ENCODE data around the gene UBE2G1.
"Not testable (repeated sequence)": the region's sequence is repeated elsewhere in the genome, so short reads cannot be mapped to it uniquely, and the experiment has no call there.

UBE2G1 gene

DNA sequence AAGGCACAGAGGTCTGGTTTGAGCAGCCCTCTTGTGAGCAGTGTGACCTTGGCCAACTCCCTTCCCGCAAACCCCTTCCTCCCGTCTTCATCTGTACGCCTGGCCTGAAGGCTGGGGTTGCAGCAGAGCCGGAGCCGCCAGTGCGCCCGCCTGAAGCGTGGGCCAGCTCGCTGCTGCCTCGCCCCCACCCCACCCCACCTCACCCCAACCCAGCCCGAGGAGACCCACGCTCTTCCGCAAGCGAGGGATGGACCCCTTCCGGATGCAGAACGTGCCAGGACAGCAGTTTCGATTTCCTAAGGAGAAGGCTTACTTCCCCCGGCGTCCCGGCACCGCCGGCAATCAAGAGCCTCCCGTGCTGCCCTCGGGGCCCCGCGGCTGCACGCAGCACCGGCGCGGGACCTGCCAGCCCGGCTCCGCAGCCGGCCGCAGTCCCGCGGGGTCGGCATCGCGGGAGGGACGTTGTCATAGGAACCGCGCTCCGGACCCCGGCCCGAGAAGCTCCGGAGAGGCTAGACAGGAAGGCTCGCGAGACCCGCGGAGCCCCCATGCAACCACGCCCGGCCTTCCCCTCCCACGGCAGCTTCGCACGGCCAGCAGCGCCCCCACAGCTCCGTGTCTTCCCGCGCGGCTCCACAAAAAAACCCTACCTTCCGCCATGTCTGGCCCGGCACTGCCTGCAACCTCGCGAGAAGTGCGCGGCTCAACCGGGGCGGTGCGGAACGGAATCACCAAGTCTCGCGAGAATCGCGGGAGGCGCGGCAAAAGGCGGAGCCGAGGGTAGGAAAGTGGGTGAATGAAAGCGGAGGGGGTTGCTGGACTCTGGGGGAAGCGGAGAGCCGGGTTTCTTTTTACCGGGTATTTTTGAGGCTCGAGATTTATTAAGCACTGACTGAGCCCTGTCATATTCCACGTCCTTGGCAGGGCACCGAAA lies 102.9 kb downstream of the UBE2G1 start, which contains the start of gene ANKFY1:
Gene ANKFY1 (minus strand): TSS at position 698 of the 934 bp plus-strand sequence. CDS start 38 bp downstream, at position 660.
- DNase-seq (ENCODE audit: low read depth) = peak; percentile 93
- H3K4me3 ChIP-seq (ENCODE audit: low read length) = peak within 1 kb of the TSS; percentile 84
- TF ChIP-seq CTCF (IDR thresholded peaks at IDR 0.05; ENCODE audit: insufficient read depth, low read depth, low read length, missing control alignments) = no peak

- DNase-seq (ENCODE audit: low read depth) = no peak
- H3K4me3 ChIP-seq (ENCODE audit: low read length) = peak overlapping the region; percentile 84
Measured at GRCh38 chr17:4262703-4263102, 103.8 kb downstream of the UBE2G1 start.

DNA sequence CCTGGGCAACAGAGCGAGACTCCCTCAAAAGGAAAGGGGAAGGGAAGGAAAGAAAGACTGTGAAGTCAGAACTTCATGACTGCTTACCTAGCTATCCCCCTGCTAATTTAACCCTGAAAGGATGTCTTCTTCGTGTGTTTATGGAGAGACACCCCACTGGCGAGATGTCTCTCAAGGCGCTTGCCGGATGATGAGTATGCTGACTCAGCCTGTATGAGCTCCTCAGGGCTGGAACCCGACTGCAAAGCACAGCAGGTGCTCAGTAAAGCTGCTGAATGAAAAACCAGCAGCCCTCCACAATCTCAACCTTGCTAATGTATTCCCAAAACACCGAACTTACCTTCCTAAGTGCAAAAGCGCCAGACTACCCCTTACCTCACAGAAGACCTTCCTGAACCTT lies 105.0 kb downstream of the UBE2G1 start:
- DNase-seq (ENCODE audit: low read depth) = no peak
- no peak overlapping the region for H3K4me3 ChIP-seq (ENCODE audit: low read length)
- TF ChIP-seq CTCF (IDR thresholded peaks at IDR 0.05; ENCODE audit: insufficient read depth, low read depth, low read length, missing control alignments) = no peak

More at GRCh38 chr17:4262703-4263102, 103.8 kb downstream of the UBE2G1 start:
- TF ChIP-seq CTCF (IDR thresholded peaks at IDR 0.05; ENCODE audit: insufficient read depth, low read depth, low read length, missing control alignments) = no peak

GRCh38 chr17:4258867-4259266 lies 107.6 kb downstream of the UBE2G1 start:
- no peak for DNase-seq (ENCODE audit: low read depth)
- no peak overlapping the region for H3K4me3 ChIP-seq (ENCODE audit: low read length)
- no peak for TF ChIP-seq CTCF (IDR thresholded peaks at IDR 0.05; ENCODE audit: insufficient read depth, low read depth, low read length, missing control alignments)

DNA sequence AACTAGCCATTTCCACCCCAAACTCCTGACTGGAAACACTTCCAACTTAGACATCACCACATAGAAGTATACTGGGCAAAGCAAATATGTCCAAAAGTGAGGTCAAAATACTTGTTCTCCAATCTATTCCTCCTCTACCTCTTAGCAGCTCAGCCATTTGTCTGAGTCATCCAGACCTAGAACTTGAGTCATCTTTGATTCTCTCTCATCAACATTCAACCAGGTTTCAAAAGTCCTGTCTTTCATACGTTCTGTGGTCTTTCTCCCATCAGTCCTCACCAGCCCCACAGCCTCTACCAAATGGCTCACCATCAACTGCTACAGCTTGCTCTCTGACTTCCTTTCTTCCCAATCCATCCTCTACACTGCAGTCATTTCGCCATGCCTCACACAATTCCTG lies 109.5 kb downstream of the UBE2G1 start:
- no peak for TF ChIP-seq CTCF (IDR thresholded peaks at IDR 0.05; ENCODE audit: insufficient read depth, low read depth, low read length, missing control alignments)
- DNase-seq (ENCODE audit: low read depth) = peak; percentile 63

DNA sequence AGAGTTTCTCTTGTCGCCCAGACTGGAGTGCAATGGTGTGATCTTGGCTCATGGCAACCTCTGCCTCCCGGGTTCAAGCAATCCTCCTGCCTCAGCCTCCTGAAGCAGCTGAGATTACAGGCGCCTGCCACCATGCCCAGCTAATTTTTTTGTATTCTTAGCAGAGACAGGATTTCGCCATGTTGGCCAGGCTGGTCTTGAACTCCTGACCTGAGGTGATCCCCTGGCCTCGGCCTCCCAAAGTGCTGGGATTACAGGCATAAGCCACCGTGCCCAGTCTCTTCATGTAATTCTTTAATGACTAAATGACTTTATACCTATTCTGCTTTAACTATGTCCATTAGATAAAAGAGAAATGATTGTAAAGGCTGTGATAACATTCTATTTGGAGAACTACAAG lies 111.2 kb downstream of the UBE2G1 start:
- not testable (repeated sequence) for H3K4me3 ChIP-seq (ENCODE audit: low read length); DNase-seq (ENCODE audit: low read depth)

More for the DNA sequence above, 109.5 kb downstream of the UBE2G1 start:
- H3K4me3 ChIP-seq (ENCODE audit: low read length) = no peak overlapping the region

DNA sequence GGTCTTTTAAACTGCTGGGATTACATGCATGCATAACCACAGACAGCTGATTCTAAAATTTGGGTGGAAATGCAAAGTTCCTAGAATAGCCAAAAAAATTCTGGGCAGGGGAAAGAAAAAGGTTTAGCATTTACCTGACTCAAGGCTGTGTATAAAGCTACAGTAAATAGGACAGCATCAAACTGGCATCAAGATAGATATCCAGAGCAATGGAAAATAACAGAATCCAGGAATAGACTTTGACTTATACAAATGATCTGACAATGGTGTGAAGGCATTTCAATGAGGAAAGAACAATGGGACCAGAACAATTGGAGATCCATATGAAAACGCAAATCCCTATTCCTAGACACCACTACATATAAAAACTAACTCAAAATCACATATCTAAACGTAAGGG lies 115.6 kb downstream of the UBE2G1 start:
- no peak for DNase-seq (ENCODE audit: low read depth)
- no peak for TF ChIP-seq CTCF (IDR thresholded peaks at IDR 0.05; ENCODE audit: insufficient read depth, low read depth, low read length, missing control alignments)
- no peak overlapping the region for H3K4me3 ChIP-seq (ENCODE audit: low read length)

Data from epithelial cell of esophagus (primary cell).